Lower leg skin (tissue), 4 donors: Measurements from ENCODE around the gene THYN1. TPM values are rescaled to one million over a fixed set of nuclear protein-coding genes. Genes with fewer than 3 reads are reported as not detected.

ENCODE experiments used
- DNase-seq, 2 donors: peaks; one replicate each; pipeline ENCODE4 v3.0.0-alpha.2; 2019; ENCODE audit warnings: low spot score in 2 of 2
- H3K4me3 ChIP-seq: fragments of 200-600 bp; sonication (generic); 2 replicates; pipeline ENCODE4 v1.5.1; 2017; ENCODE audit warnings: mild to moderate bottlenecking, low read depth; ENCODE audit not compliant: poor library complexity, severe bottlenecking
- CTCF ChIP-seq, 3 donors: fragments of 450-650 bp; IDR thresholded peaks; one replicate each; pipeline ENCODE4 v1.5.1; 2016; ENCODE audit warnings: antibody characterized with exemption in 3 of 3, mild to moderate bottlenecking in 3 of 3, moderate library complexity in 2 of 3
- POLR2A ChIP-seq, 2 donors: fragments of 450-650 bp; IDR thresholded peaks; one replicate each; pipeline ENCODE4 v1.6.1; 2016 to 2017; ENCODE audit warnings: antibody characterized with exemption in 2 of 2, mild to moderate bottlenecking in 1 of 2, moderate library complexity in 1 of 2
- WGBS, 2 donors: methylation state at CpG; one replicate each; pipeline ENCODE4 v1.1.5; 2018; 5-methylcytosine and 5-hydroxymethylcytosine counted together
- intact Hi-C: fragments of 100-400 bp; cut with DNase I; formaldehyde crosslinking; loops from one replicate; pipeline ENCODE4 v1.15.0; 2023; ENCODE audit warnings: low total_unique reads
- total RNA-seq, 4 donors: library from RNA; depleted of rRNA; stranded (reverse); fragments of >200 nt; gene quantifications; one replicate each; pipeline ENCODE4 v1.1.0, GENCODE V29; 2016

The THYN1 gene
- total RNA-seq, 4 donors from 2014 or later, result 9.1 to 35.7 (median 26.2) TPM

GRCh38 chr11:134240592-134240991 is 12.6 kb downstream of the THYN1 start:
- 52 to 57% methylated on average over 6 of the region's 6 CpGs for WGBS, 2 donors
- intact Hi-C loops, result no loop called here
- peak in 1 of 2 donors; percentile 37 for DNase-seq
- no peak for TF ChIP-seq CTCF (IDR thresholded peaks at IDR 0.05)
- TF ChIP-seq POLR2A (IDR thresholded peaks at IDR 0.05), result no peak
- no peak overlapping the region for H3K4me3 ChIP-seq

GRCh38 chr11:134238956-134239355 is 14.2 kb downstream of the THYN1 start:
- WGBS, 2 donors, result 96% methylated on average over 5 of the region's 5 CpGs
- intact Hi-C loops, result no loop called here
- H3K4me3 ChIP-seq, result no peak overlapping the region
- TF ChIP-seq POLR2A (IDR thresholded peaks at IDR 0.05) (no peak), CTCF (IDR thresholded peaks at IDR 0.05) (no peak)
- peak in 1 of 2 donors; percentile 52 for DNase-seq

DNA sequence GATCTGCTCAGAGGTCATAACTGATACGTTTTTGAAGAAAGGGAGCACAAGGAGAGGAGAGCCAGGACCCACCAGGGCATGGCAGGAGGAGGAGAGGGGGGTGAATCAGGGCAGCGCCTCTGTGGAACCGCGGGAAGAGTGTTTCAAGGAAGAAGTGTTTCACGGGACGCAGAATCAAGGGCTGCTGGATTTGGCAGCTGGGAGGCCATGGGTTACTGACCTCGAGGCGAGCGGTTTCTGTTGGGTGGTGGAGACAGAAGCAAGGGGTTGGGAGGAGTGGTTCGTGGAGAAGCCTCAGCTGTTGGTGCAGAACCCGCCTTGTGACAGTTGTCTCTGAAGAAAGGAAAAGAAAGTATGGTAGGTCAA is 15.6 kb downstream of the THYN1 start:
- 87 to 89% methylated on average over 11 of the region's 11 CpGs for WGBS, 2 donors
- TF ChIP-seq CTCF (IDR thresholded peaks at IDR 0.05) (no peak), POLR2A (IDR thresholded peaks at IDR 0.05) (no peak)
- H3K4me3 ChIP-seq, result no peak overlapping the region
- intact Hi-C loops, result no loop called here
- DNase-seq, result peak in 1 of 2 donors; percentile 59

- no peak for DNase-seq
- 89 to 92% methylated on average over 7 of the region's 7 CpGs for WGBS, 2 donors
- TF ChIP-seq CTCF (IDR thresholded peaks at IDR 0.05) (no peak), POLR2A (IDR thresholded peaks at IDR 0.05) (no peak)
- H3K4me3 ChIP-seq, result no peak overlapping the region
- intact Hi-C loops, result no loop called here
Measured at GRCh38 chr11:134236834-134237556, 16.2 kb downstream of the THYN1 start.

DNA sequence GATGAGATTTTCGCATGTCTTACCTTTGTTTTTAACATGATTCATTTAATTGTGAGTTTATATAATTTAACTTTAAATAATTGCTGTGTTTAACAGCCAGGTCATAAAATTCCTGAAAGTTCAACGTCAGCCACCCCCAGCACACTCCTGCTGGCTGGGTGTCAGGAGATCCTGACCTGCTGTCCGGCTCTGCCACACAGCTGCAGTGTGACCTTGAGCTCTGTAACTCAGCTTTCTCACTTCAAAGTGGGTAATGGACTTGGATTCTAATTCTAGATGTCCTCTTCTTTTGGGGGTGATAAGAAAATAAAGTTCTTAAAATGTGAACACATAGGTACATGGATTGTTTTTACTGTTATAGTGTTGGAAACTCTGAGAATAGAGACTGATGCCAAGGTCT is 17.8 kb downstream of the THYN1 start:
- no peak for DNase-seq
- intact Hi-C loops, result no loop called here
- no peak for TF ChIP-seq CTCF (IDR thresholded peaks at IDR 0.05)
- TF ChIP-seq POLR2A (IDR thresholded peaks at IDR 0.05), result no peak
- 88 to 92% methylated on average over 3 of the region's 3 CpGs for WGBS, 2 donors
- H3K4me3 ChIP-seq, result no peak overlapping the region

DNA sequence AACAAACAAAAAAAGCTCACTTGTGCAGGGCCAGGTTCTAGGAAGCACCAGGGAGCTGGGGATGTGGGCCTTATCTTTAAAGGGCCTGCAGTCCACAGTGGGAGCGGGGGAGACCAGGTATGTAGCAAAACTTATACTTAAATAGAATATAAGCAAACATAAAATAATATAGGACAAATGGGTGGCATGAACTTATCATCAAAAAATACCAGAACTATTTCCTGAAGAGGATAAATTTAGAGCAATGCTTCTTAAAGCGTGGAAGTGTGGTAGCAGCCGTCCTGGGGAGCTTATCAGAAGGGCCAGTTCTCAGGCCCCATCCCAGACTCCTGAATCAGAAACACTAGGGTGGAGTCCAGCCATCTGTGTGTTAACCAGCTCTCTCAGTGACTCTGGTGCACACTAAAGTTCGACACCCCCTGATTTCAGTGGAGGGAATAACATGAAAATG is 19.4 kb downstream of the THYN1 start:
- 88 to 95% methylated on average over 4 of the region's 4 CpGs for WGBS, 2 donors
- no peak overlapping the region for H3K4me3 ChIP-seq
- no peak for DNase-seq
- intact Hi-C loops, result no loop called here
- no peak for TF ChIP-seq CTCF (IDR thresholded peaks at IDR 0.05)
